Measurements from ENCODE around the gene COL28A1. TPM values are rescaled to one million over a fixed set of nuclear protein-coding genes. Genes with fewer than 3 reads are reported as not detected.

The COL28A1 gene
- total and polyA plus RNA-seq, 2 of the 13 experiments (the other 11 are each of a cell fraction or from before 2014, with no cell fraction given), result 0.07 to 0.15 TPM

- in situ Hi-C loops (cut with HindIII; ENCODE audit: extremely low pct_ligation_motif_present, low pct_unique_long_range_greater_than_20kb) (no loop called here), intact Hi-C loops (cut with micrococcal nuclease; ENCODE audit: unreplicated experiment) (no loop called here)
These were observed 49.0 kb upstream of the COL28A1 start for GRCh38 chr7:7584653-7585052.

GRCh38 chr7:7583731-7584130, 48.1 kb upstream of the COL28A1 start:
- Histone ChIP-seq H3K4me3 (replicated peaks in 1 of 3; ENCODE audit: insufficient read depth in 1 of 3, low read depth in 2 of 3, low read length in 3 of 3) (no peak overlapping the region), H3K4me2 (ENCODE audit: low read depth, low read length) (no peak overlapping the region), H3K36me3 (replicated peaks in 1 of 2; ENCODE audit: control insufficient read depth in 1 of 2, insufficient read depth in 2 of 2, low read length in 2 of 2) (peaks cover 1 to 5% of the 10 kb centered on the region in 2 experiments; a peak in 3 of 5 replicates), H3K9me3 (ENCODE audit: low read length) (no peaks in the 10 kb centered on the region), H4K20me1 (ENCODE audit: insufficient read depth, low read length) (no peaks in the 10 kb centered on the region), H3K27ac (ENCODE audit: extremely low read length, insufficient read depth, low read length) (no peak overlapping the region), H3K9ac (ENCODE audit: insufficient read depth, low read depth, low read length) (no peak overlapping the region), H3K4me1 (ENCODE audit: insufficient read depth, low read length) (no peaks in the 10 kb centered on the region), H3K79me2 (ENCODE audit: insufficient read depth, low read length) (no peaks in the 10 kb centered on the region), H3K27me3 (ENCODE audit: control insufficient read depth in 1 of 2, insufficient read depth in 2 of 2, low read length in 2 of 2) (no peaks in the 10 kb centered on the region), H2AFZ (ENCODE audit: low read length) (no peak overlapping the region)
- ChIA-PET POLR2A (no interaction called here), CTCF (ENCODE audit: low intra/inter-chr PET ratio, low total read pairs) (no interaction called here)
- no peak for FAIRE-seq
- no TSS peak for BruUV-seq (replicated peaks)
- no peak for ATAC-seq
- in situ Hi-C loops (cut with HindIII; ENCODE audit: extremely low pct_ligation_motif_present, low pct_unique_long_range_greater_than_20kb), result no loop called here
- intact Hi-C loops (cut with micrococcal nuclease; ENCODE audit: unreplicated experiment), result no loop called here
- 95% methylated on average over 2 of the region's 2 CpGs for WGBS (ENCODE audit: low lambda C conversion rate)
- no peak for DNase-seq (ENCODE audit: low spot score)
- TF ChIP-seq ZFP91 (CRISPR knock-in tag; IDR thresholded peaks at IDR 0.05; ENCODE audit: borderline replicate concordance) (no peak), NBN (conservative IDR thresholded peaks at IDR 0.05) (no peak), SRSF9 (IDR thresholded peaks at IDR 0.05; ENCODE audit: borderline replicate concordance, insufficient read depth, low read depth, low read length, poor library complexity, severe bottlenecking) (no peak), HMGXB4 (CRISPR knock-in tag; IDR thresholded peaks at IDR 0.05; ENCODE audit: borderline replicate concordance in 1 of 2, low read depth in 1 of 2) (no peak), ZNF20 (CRISPR knock-in tag; IDR thresholded peaks at IDR 0.05) (no peak), ZNF124 (CRISPR knock-in tag; IDR thresholded peaks at IDR 0.05) (no peak), TMF1 (CRISPR knock-in tag; IDR thresholded peaks at IDR 0.05; ENCODE audit: low read depth) (no peak), ZNF790 (CRISPR knock-in tag; IDR thresholded peaks at IDR 0.05; ENCODE audit: borderline replicate concordance) (no peak), ZNF225 (CRISPR knock-in tag; IDR thresholded peaks at IDR 0.05) (no peak)

More at GRCh38 chr7:7584653-7585052, 49.0 kb upstream of the COL28A1 start:
- Histone ChIP-seq H2AFZ (ENCODE audit: low read length) (no peak overlapping the region), H3K4me2 (ENCODE audit: low read depth, low read length) (no peak overlapping the region), H3K4me1 (ENCODE audit: insufficient read depth, low read length) (no peaks in the 10 kb centered on the region), H3K36me3 (replicated peaks in 1 of 2; ENCODE audit: control insufficient read depth in 1 of 2, insufficient read depth in 2 of 2, low read length in 2 of 2) (peaks cover 1 to 6% of the 10 kb centered on the region in 2 experiments; a peak in 3 of 5 replicates), H3K9ac (ENCODE audit: insufficient read depth, low read depth, low read length) (no peak overlapping the region), H3K79me2 (ENCODE audit: insufficient read depth, low read length) (no peaks in the 10 kb centered on the region), H3K9me3 (ENCODE audit: low read length) (no peaks in the 10 kb centered on the region), H4K20me1 (ENCODE audit: insufficient read depth, low read length) (no peaks in the 10 kb centered on the region), H3K4me3 (replicated peaks in 1 of 3; ENCODE audit: insufficient read depth in 1 of 3, low read depth in 2 of 3, low read length in 3 of 3) (no peak overlapping the region), H3K27ac (ENCODE audit: extremely low read length, insufficient read depth, low read length) (no peak overlapping the region), H3K27me3 (ENCODE audit: control insufficient read depth in 1 of 2, insufficient read depth in 2 of 2, low read length in 2 of 2) (no peaks in the 10 kb centered on the region)
- DNase-seq (ENCODE audit: low spot score) (no peak), FAIRE-seq (no peak), ATAC-seq (no peak)
- WGBS (ENCODE audit: low lambda C conversion rate), result 95% methylated on average over 1 of the region's 1 CpG
- ChIA-PET CTCF (ENCODE audit: low intra/inter-chr PET ratio, low total read pairs) (no interaction called here), POLR2A (no interaction called here)
- TF ChIP-seq SUZ12 (IDR thresholded peaks at IDR 0.05; ENCODE audit: low read depth, low read length), result no peak
- TF ChIP-seq IKZF5 (CRISPR knock-in tag; IDR thresholded peaks at IDR 0.05), result no peak
- no peak for TF ChIP-seq ZBTB20 (CRISPR knock-in tag; IDR thresholded peaks at IDR 0.05; ENCODE audit: borderline replicate concordance, low read depth)
- TF ChIP-seq POLR2AphosphoS5 (IDR thresholded peaks at IDR 0.05; ENCODE audit: low read depth, low read length), result no peak
- no peak for TF ChIP-seq GABPB1 (CRISPR knock-in tag; IDR thresholded peaks at IDR 0.05)
- TF ChIP-seq ZC3H13 (CRISPR knock-in tag; IDR thresholded peaks at IDR 0.05), result no peak
- no TSS peak for BruUV-seq (replicated peaks)

Data from HepG2 (cell line).